Measurements from ENCODE around the gene GATAD1. TPM values are rescaled to one million over a fixed set of nuclear protein-coding genes. Genes with fewer than 3 reads are reported as not detected.

The GATAD1 gene
- total and polyA plus RNA-seq, 2 of the 13 experiments (the other 11 are each of a cell fraction or from before 2014, with no cell fraction given): 20.6 to 42.1 TPM

DNA sequence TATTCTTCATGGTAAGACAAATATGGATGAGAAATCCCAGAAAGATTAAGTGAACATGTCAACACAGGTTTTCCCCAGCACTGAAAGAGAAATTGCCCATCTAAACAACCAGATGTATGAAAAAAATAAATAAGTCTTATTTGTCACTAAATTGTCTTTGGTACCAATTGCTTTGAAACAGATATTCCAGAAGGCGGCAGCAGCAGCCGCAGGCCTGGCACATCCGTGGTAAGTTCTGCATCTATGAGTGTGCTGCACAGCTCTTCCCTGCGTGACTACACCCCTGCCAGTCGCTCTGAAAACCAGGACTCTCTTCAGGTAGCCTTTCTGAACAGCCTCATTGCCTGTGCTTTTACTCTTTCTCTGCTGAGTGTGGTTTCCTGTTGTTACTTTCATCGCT lies 49.7 kb upstream of the GATAD1 start (continued):
- TF ChIP-seq, protein P1, sequence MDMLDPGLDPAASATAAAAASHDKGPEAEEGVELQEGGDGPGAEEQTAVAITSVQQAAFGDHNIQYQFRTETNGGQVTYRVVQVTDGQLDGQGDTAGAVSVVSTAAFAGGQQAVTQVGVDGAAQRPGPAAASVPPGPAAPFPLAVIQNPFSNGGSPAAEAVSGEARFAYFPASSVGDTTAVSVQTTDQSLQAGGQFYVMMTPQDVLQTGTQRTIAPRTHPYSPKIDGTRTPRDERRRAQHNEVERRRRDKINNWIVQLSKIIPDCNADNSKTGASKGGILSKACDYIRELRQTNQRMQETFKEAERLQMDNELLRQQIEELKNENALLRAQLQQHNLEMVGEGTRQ (IDR thresholded peaks at IDR 0.05; ENCODE audit: low read depth, low read length): no peak
- TF ChIP-seq, protein P1 (CRISPR knock-in tag; IDR thresholded peaks at IDR 0.05; ENCODE audit: borderline replicate concordance): no peak
- TF ChIP-seq ZNF263 (CRISPR knock-in tag; IDR thresholded peaks at IDR 0.05) (no peak), CEBPB (IDR thresholded peaks at IDR 0.05; ENCODE audit: borderline replicate concordance, low read depth, low read length) (no peak), U2AF2 (IDR thresholded peaks at IDR 0.05; ENCODE audit: low read depth, low read length) (no peak), SMAD3 (CRISPR knock-in tag; IDR thresholded peaks at IDR 0.05) (no peak), NCOR1 (IDR thresholded peaks at IDR 0.05; ENCODE audit: borderline replicate concordance, low read length) (no peak), NBN (conservative IDR thresholded peaks at IDR 0.05) (no peak)
- TF ChIP-seq, protein P2, sequence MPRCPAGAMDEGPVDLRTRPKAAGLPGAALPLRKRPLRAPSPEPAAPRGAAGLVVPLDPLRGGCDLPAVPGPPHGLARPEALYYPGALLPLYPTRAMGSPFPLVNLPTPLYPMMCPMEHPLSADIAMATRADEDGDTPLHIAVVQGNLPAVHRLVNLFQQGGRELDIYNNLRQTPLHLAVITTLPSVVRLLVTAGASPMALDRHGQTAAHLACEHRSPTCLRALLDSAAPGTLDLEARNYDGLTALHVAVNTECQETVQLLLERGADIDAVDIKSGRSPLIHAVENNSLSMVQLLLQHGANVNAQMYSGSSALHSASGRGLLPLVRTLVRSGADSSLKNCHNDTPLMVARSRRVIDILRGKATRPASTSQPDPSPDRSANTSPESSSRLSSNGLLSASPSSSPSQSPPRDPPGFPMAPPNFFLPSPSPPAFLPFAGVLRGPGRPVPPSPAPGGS (CRISPR knock-in tag; IDR thresholded peaks at IDR 0.05): no peak
- TF ChIP-seq, protein P3, sequence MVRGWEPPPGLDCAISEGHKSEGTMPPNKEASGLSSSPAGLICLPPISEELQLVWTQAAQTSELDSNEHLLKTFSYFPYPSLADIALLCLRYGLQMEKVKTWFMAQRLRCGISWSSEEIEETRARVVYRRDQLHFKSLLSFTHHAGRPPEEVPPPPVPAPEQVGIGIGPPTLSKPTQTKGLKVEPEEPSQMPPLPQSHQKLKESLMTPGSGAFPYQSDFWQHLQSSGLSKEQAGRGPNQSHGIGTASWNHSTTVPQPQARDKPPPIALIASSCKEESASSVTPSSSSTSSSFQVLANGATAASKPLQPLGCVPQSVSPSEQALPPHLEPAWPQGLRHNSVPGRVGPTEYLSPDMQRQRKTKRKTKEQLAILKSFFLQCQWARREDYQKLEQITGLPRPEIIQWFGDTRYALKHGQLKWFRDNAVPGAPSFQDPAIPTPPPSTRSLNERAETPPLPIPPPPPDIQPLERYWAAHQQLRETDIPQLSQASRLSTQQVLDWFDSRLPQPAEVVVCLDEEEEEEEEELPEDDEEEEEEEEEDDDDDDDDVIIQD (CRISPR knock-in tag; IDR thresholded peaks at IDR 0.05; ENCODE audit: low read depth): no peak
